HepG2 (cell line): ENCODE results near the gene POLR1G. TPM values are rescaled to one million over a fixed set of nuclear protein-coding genes. Genes with fewer than 3 reads are reported as not detected.
A peak's percentile ranks its signal among the peaks of the same experiment; 100 is the strongest.

Source experiments
- CBFB ChIP-seq: sonication (generic); formaldehyde crosslinking; IDR thresholded peaks from 2 replicates; pipeline ENCODE4 v1.4.0; 2020; ENCODE audit warnings: missing genetic modification reagents
- HNF4A ChIP-seq: sonication (generic); formaldehyde crosslinking; IDR thresholded peaks from 2 replicates; pipeline ENCODE4 v1.4.0; 2020; ENCODE audit warnings: missing genetic modification reagents
- KAT8 ChIP-seq: IDR thresholded peaks from 2 replicates; pipeline ENCODE4 v1.6.1; 2016; ENCODE audit warnings: missing genetic modification reagents, missing compliant biosample characterization
- MEF2D ChIP-seq: sonication (generic); formaldehyde crosslinking; IDR thresholded peaks from 2 replicates; pipeline ENCODE4 v1.5.1; 2020; ENCODE audit warnings: mild to moderate bottlenecking, missing genetic modification reagents
- NRL ChIP-seq: sonication (generic); formaldehyde crosslinking; IDR thresholded peaks from 2 replicates; pipeline ENCODE4 v1.5.0; 2020; ENCODE audit warnings: missing genetic modification reagents, mild to moderate bottlenecking, moderate library complexity, borderline replicate concordance
- POLR2G ChIP-seq: fragments of 200-400 bp; formaldehyde crosslinking; IDR thresholded peaks from 2 replicates; pipeline ENCODE4 v1.6.1; 2018; ENCODE audit warnings: mild to moderate bottlenecking, low read depth, low read length, moderate library complexity
- RFX1 ChIP-seq: fragments of 450-650 bp; IDR thresholded peaks from 2 replicates; pipeline ENCODE4 v1.6.1; 2017
- SP1 ChIP-seq, 2 experiments: fragments of 450-650 bp in 1 of 2; sonication (generic) in 1 of 2; formaldehyde crosslinking in 1 of 2; IDR thresholded peaks; 2 replicates each; pipeline versions ENCODE4 v1.4.0 to v1.6.1; 2016 to 2020; ENCODE audit warnings: missing genetic modification reagents in 1 of 2
- TBL1XR1 ChIP-seq: fragments of 150-350 bp; IDR thresholded peaks from 2 replicates; pipeline ENCODE4 v1.6.1; 2014; ENCODE audit warnings: borderline replicate concordance, low read length; ENCODE audit not compliant: partially characterized antibody
- TBX2 ChIP-seq: sonication (generic); formaldehyde crosslinking; IDR thresholded peaks from 2 replicates; pipeline ENCODE4 v1.5.0; 2020; ENCODE audit warnings: missing genetic modification reagents, mild to moderate bottlenecking, borderline replicate concordance
- ZNF232 ChIP-seq: sonication (generic); formaldehyde crosslinking; IDR thresholded peaks from 2 replicates; pipeline ENCODE4 v1.4.0; 2020; ENCODE audit warnings: missing genetic modification reagents, borderline replicate concordance
- ZNF777 ChIP-seq: sonication (generic); formaldehyde crosslinking; IDR thresholded peaks from 2 replicates; pipeline ENCODE4 v1.4.0; 2020; ENCODE audit warnings: missing genetic modification reagents
- ZZZ3 ChIP-seq: sonication (generic); formaldehyde crosslinking; IDR thresholded peaks from 2 replicates; pipeline ENCODE4 v1.4.0; 2020; ENCODE audit warnings: missing genetic modification reagents, mild to moderate bottlenecking, borderline replicate concordance
- polyA plus RNA-seq, 8 experiments: library from polyadenylated mRNA; depleted of rRNA in 3 of 8; stranded (reverse) in 7 of 8; unstranded in 1 of 8; fragments of >200 nt; fragmentation: Illumina TruSeq in 4 of 8; extraction: Trizol in 4 of 8; gene quantifications; 2 replicates each; pipeline versions ENCODE4 v1.2.1 to v1.2.3, GENCODE V29; 2011 to 2016; ENCODE audit warnings: low read depth in 4 of 8, missing spikeins in 1 of 8, mixed read lengths in 1 of 8; ENCODE audit not compliant: insufficient read depth in 1 of 8
- total RNA-seq, 5 experiments: library from RNA; depleted of rRNA; stranded (reverse); fragments of >200 nt; fragmentation: Illumina TruSeq; extraction: Trizol; gene quantifications; 2 replicates each; pipeline ENCODE4 v1.2.3, GENCODE V29; 2016; ENCODE audit warnings: low read depth in 1 of 5
- TF ChIP-seq, protein P1 (sequence below): sonication (generic); formaldehyde crosslinking; IDR thresholded peaks from 2 replicates; pipeline ENCODE4 v1.5.1; 2020; ENCODE audit warnings: mild to moderate bottlenecking, missing genetic modification reagents
- TF ChIP-seq, protein P2 (sequence below): sonication (generic); formaldehyde crosslinking; IDR thresholded peaks from 2 replicates; pipeline ENCODE4 v1.4.0; 2020; ENCODE audit warnings: missing genetic modification reagents
- TF ChIP-seq, protein P3 (sequence below): sonication (generic); formaldehyde crosslinking; IDR thresholded peaks from 2 replicates; pipeline ENCODE4 v1.5.1; 2020; ENCODE audit warnings: missing genetic modification reagents, mild to moderate bottlenecking, borderline replicate concordance
- TF ChIP-seq, protein P4 (sequence below): sonication (generic); formaldehyde crosslinking; IDR thresholded peaks from 2 replicates; pipeline ENCODE4 v1.4.0; 2020; ENCODE audit warnings: mild to moderate bottlenecking, missing genetic modification reagents
- TF ChIP-seq, protein P5 (sequence below): sonication (generic); IDR thresholded peaks from 2 replicates; pipeline ENCODE4 v1.6.1; 2016; ENCODE audit warnings: low read depth, borderline replicate concordance
- TF ChIP-seq, protein P6 (sequence below): sonication (generic); formaldehyde crosslinking; IDR thresholded peaks from 2 replicates; pipeline ENCODE4 v1.4.0; 2020; ENCODE audit warnings: mild to moderate bottlenecking, missing genetic modification reagents

The POLR1G gene
- total and polyA plus RNA-seq, 2 of the 13 experiments (the other 11 are each of a cell fraction or from before 2014, with no cell fraction given): 3.5 to 20.8 TPM

DNA sequence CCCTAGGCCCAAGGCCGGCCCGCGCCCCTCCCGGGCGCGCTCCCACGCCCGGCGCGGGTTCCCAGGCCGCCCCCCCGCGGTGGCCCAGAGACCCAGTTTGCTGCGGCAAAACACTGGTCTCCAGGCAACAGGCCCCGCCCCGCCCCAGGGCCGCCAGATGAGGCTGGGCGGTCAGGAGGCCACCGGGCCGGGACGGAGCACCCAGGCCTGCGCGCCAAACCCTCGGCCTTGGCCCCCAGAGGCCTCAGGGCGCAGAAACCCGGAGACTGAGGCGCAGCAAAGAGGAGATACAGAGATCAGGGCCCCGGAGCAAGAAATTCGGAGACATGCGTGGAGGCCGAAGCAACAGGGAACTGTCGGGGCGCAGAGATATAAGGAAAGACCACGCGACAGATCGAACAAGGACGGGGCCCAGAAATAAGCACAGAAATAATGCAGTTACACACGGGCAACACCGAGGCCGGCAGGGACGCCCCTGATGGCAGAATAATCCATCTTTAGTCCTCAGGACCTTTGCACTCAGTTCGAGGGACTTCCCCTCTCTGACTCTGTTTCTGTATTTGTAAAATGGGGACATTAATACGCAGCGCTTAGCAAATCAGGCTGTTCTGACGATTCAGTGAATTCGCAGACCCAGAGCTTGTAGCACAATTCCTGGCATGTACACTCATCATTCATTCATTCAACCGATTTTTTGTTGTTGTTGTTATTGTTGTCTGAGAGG is 38.0 kb downstream of the POLR1G start (continued):
- TF ChIP-seq SP1 (IDR thresholded peaks at IDR 0.05) (no peak), SP1 (CRISPR knock-in tag; IDR thresholded peaks at IDR 0.05) (peak; percentile 54), ZZZ3 (CRISPR knock-in tag) (peak; percentile 27; the same call in 1 of the 2 replicates), RFX1 (peak; percentile 84), TBX2 (CRISPR knock-in tag) (no peak), MEF2D (0 out of 2 replicates have a peak, but pooled peaks have one; percentile 36), POLR2G (peak; percentile 38; the same call in 1 of the 2 replicates), ZNF777 (CRISPR knock-in tag) (peak; percentile 71; the same call in 1 of the 2 replicates), TBL1XR1 (peak; percentile 28), CBFB (CRISPR knock-in tag) (no peak), NRL (CRISPR knock-in tag) (peak; percentile 43; the same call in 1 of the 2 replicates), KAT8 (peak; percentile 45; the same call in 1 of the 2 replicates), ZNF232 (CRISPR knock-in tag) (peak; percentile 66; the same call in 1 of the 2 replicates), HNF4A (CRISPR knock-in tag) (peak; percentile 31; the same call in 1 of the 2 replicates)
- TF ChIP-seq, protein P1, sequence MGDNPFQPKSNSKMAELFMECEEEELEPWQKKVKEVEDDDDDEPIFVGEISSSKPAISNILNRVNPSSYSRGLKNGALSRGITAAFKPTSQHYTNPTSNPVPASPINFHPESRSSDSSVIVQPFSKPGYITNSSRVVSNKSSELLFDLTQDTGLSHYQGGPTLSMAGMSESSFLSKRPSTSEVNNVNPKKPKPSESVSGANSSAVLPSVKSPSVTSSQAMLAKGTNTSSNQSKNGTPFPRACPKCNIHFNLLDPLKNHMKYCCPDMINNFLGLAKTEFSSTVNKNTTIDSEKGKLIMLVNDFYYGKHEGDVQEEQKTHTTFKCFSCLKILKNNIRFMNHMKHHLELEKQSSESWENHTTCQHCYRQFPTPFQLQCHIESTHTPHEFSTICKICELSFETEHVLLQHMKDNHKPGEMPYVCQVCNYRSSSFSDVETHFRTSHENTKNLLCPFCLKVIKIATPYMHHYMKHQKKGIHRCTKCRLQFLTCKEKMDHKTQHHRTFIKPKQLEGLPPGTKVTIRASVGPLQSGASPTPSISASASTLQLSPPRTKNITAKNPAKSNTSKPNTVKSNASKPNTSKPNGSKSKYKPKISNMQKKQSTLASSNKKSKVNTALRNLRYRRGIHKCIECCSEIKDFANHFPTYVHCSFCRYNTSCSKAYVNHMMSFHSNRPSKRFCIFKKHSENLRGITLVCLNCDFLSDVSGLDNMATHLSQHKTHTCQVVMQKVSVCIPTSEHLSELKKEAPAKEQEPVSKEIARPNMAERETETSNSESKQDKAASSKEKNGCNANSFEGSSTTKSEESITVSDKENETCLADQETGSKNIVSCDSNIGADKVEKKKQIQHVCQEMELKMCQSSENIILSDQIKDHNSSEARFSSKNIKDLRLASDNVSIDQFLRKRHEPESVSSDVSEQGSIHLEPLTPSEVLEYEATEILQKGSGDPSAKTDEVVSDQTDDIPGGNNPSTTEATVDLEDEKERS: no peak
- TF ChIP-seq, protein P2, sequence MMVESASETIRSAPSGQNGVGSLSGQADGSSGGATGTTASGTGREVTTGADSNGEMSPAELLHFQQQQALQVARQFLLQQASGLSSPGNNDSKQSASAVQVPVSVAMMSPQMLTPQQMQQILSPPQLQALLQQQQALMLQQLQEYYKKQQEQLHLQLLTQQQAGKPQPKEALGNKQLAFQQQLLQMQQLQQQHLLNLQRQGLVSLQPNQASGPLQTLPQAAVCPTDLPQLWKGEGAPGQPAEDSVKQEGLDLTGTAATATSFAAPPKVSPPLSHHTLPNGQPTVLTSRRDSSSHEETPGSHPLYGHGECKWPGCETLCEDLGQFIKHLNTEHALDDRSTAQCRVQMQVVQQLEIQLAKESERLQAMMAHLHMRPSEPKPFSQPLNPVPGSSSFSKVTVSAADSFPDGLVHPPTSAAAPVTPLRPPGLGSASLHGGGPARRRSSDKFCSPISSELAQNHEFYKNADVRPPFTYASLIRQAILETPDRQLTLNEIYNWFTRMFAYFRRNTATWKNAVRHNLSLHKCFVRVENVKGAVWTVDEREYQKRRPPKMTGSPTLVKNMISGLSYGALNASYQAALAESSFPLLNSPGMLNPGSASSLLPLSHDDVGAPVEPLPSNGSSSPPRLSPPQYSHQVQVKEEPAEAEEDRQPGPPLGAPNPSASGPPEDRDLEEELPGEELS (CRISPR knock-in tag): 0 out of 2 replicates have a peak, but pooled peaks have one; percentile 9
- TF ChIP-seq, protein P3, sequence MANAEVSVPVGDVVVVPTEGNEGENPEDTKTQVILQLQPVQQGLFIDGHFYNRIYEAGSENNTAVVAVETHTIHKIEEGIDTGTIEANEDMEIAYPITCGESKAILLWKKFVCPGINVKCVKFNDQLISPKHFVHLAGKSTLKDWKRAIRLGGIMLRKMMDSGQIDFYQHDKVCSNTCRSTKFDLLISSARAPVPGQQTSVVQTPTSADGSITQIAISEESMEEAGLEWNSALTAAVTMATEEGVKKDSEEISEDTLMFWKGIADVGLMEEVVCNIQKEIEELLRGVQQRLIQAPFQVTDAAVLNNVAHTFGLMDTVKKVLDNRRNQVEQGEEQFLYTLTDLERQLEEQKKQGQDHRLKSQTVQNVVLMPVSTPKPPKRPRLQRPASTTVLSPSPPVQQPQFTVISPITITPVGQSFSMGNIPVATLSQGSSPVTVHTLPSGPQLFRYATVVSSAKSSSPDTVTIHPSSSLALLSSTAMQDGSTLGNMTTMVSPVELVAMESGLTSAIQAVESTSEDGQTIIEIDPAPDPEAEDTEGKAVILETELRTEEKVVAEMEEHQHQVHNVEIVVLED (CRISPR knock-in tag): peak; percentile 60; the same call in 1 of the 2 replicates
- TF ChIP-seq, protein P4, sequence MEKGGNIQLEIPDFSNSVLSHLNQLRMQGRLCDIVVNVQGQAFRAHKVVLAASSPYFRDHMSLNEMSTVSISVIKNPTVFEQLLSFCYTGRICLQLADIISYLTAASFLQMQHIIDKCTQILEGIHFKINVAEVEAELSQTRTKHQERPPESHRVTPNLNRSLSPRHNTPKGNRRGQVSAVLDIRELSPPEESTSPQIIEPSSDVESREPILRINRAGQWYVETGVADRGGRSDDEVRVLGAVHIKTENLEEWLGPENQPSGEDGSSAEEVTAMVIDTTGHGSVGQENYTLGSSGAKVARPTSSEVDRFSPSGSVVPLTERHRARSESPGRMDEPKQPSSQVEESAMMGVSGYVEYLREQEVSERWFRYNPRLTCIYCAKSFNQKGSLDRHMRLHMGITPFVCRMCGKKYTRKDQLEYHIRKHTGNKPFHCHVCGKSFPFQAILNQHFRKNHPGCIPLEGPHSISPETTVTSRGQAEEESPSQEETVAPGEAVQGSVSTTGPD (CRISPR knock-in tag): no peak
- TF ChIP-seq, protein P5, sequence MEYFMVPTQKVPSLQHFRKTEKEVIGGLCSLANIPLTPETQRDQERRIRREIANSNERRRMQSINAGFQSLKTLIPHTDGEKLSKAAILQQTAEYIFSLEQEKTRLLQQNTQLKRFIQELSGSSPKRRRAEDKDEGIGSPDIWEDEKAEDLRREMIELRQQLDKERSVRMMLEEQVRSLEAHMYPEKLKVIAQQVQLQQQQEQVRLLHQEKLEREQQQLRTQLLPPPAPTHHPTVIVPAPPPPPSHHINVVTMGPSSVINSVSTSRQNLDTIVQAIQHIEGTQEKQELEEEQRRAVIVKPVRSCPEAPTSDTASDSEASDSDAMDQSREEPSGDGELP: peak; percentile 60; the same call in 1 of the 2 replicates
- TF ChIP-seq, protein P6, sequence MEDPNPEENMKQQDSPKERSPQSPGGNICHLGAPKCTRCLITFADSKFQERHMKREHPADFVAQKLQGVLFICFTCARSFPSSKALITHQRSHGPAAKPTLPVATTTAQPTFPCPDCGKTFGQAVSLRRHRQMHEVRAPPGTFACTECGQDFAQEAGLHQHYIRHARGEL (CRISPR knock-in tag): no peak
